Posterior vena cava (tissue), 2 donors: ENCODE results near the gene CELF5. TPM values are rescaled to one million over a fixed set of nuclear protein-coding genes. Genes with fewer than 3 reads are reported as not detected.

ENCODE experiments used
- DNase-seq: peaks from one replicate; pipeline ENCODE4 v3.0.0-alpha.2; 2020; ENCODE audit warnings: low spot score
- intact Hi-C, 2 donors: fragments of 100-400 bp; cut with DNase I; formaldehyde crosslinking; loops; one replicate each; pipeline versions ENCODE4 v1.14.1 to v1.14.2; 2022 to 2023
- total RNA-seq, 2 donors: library from RNA; stranded (reverse); fragmentation: NEBNext Ultra II Directional; extraction: Animal tissue kit (Norgen Biotek cat#: 25700); gene quantifications; one replicate each; pipeline ENCODE4 v1.2.1, GENCODE V29; 2021
- donor health status: DM: yes; HTN: yes; CAD: no.
- donor health status: DM: yes; HTN: yes; CAD: no.

Gene CELF5
- total RNA-seq, 2 donors from 2014 or later, result not detected

DNA sequence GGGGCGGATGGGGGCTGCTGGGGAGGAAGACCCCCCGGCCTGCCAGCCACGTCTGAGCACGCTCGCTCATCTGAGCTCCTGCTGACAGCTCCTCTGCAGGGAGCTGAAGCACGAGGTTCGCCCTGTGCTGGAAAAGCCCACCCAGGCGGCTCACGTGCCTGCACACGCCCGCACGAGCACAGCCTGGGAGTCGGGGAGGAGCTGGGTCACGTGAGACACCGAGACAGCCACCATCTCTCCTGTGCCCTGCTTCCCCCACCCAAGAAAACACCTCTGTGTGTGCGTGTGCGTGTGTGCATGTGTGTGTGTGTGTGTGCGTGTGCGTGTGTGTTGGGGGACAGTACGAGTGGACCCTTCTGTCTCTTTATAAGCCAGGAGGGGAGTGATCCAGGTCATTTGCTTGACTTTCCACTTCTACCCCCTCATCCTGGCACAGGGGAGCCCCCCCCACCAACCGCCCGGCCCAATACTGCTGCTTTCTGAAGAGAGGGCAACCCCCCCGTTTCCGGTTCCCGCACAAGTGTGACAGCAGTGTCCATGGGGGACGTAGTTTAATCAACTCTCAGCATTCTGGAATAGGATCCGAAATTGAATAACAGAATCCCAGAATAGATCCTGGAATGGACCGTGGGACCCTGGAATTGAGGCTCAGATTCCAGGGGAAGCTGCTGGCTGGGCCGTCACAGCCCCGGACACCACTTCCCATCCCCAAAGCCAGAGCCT, 42.5 kb downstream of the CELF5 start:
- intact Hi-C loops, result no loop called here
- DNase-seq, result no peak

DNA sequence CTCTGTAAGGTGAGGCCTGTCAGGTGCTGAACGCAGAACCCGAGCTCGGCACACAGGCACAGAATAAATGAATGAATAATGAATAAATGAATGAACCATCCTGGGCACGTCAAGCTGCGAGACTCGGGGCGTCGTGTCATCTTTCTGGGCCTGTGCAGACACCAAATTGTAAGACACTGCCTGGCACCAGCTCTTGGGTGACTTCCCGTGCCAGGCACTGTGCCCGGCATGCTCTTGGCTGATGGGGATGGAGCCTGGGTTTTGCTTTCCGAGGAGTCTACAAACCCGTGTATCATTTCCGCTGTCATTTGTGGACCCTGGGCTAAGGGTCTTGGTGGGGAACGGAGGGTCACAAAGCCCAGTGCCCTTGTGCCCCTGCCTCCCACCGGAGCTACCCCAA, 43.9 kb downstream of the CELF5 start:
- DNase-seq, result no peak
- intact Hi-C loops, result no loop called here

GRCh38 chr19:3268763-3269162, 44.3 kb downstream of the CELF5 start:
- DNase-seq, result no peak
- intact Hi-C loops, result loop anchor here in 1 of 2 donors (1.0 kb wide), 1 partner anchor 30 kb away; no protein-coding TSS in a partner anchor

GRCh38 chr19:3269916-3270671, 45.6 kb downstream of the CELF5 start:
- no peak for DNase-seq
- intact Hi-C loops, result loop anchor here in 1 of 2 donors (1.0 kb wide), 1 partner anchor 28 kb away; no protein-coding TSS in a partner anchor

- intact Hi-C loops, result no loop called here
- no peak for DNase-seq
These were observed 46.4 kb downstream of the CELF5 start for GRCh38 chr19:3270902-3271301.

DNA sequence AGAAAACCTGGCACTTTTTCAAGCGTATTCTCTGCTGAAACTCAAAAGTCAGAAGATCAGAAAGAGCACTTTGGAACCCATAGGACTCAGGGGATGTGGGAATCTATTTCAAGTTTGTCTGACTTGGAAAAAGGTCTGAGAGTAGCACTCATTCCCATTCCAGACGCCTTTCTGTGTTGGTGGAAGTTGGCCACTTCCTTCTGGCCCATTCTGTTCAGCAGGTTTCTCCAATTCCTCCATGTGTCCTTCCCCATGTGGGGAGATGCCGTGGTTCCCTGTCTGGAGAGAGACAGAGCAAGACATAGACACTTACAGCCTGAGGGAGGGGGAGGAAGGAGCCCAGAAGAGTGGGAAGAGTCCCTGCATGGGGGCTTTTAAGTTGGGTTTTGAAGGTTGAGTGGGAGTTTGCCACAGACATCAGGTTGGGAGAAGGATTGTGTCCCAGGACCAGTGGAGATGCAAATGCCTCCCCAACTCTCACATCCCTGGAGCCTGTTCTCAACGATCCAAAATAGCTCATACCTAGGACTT, 48.0 kb downstream of the CELF5 start:
- intact Hi-C loops, result no loop called here
- no peak for DNase-seq

DNA sequence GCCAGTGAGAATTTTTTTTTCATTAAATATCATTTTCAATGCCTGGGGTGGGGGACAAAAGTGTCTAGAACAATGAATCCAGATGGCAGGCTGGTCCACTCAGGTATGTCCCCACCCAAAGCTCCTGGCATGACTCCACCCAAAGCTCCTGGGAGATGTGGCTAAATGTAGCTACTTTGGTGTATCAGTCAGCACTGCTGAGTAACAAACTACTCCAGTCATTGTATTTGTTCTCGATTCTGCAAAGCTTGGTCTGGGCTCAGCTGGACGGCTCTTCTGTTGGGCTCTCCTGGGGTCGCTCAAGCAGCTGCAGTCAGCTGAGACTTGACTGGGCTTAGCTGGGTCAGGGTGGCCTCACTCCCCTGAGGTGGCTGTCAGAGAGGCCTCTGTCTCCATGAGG, 48.5 kb downstream of the CELF5 start:
- no peak for DNase-seq
- intact Hi-C loops, result no loop called here

GRCh38 chr19:3274245-3274941, 49.9 kb downstream of the CELF5 start:
- intact Hi-C loops, result no loop called here
- no peak for DNase-seq

DNA sequence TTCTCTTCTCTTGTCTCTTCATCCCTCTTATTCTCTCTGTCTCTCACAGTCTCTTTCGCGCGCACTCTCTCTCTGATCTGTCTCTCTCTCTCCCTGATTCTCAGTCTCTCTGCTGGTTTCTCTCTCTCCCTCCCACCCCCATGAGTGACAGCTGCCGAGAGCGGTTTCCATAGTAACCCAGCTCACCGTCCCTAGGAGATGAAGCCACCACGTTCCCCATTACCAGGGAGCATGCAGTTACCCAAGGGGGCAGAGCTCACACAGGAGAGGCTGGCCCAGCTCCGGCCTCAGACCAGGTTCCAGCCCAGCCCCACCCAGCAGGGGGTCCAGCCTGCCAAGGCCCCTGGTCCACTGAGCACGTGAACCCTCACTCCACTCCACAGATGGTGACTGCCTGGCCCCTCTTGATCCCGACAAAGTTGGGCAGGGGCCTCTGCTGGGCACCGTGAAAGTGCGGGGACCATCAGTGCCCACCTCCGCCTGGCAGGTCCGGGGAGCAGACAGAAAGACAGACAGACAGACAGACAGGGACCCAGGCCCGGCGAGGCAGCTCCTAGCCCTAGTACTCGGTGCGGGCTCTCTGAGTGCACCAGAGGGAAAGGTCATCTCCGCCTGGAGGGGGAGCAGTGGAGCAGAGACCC, 50.6 kb downstream of the CELF5 start:
- intact Hi-C loops, result no loop called here
- no peak for DNase-seq

DNA sequence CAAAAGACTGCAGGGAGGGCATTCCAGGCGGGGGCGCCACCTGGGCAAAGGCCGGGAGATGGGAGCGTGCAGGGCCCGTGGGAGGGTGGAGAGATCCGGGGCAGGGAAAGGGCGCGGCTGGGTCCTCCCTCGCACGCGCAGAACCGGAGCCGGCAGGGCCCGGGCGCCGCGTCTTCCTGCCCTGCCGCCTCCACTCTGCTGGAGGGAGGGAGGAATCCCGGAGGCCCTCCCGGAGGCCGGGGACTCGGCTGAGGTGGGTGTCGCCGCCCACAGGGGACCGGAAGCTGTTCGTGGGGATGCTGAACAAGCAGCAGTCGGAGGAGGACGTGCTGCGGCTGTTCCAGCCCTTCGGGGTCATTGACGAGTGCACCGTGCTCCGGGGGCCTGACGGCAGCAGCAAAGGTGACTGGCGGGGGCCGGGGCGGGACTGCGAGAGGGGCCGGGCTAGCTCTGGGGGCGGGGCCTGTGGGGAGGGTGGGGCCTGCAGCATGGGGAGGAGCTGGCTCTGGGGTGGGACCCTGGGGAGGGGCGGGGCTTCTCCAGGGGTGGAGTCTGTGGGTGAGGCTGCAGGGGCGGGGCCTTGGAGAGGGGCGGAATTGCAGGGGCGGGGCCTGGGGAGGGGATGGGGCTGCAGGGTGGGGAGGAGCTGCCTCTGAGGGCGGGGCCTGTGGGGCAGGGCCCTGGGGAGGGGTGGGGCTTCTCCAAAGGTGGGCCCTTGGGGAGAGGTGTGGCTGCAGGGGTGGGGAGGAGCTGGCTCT, 51.3 kb downstream of the CELF5 start:
- DNase-seq, result peak; percentile 86
- intact Hi-C loops, result no loop called here

DNA sequence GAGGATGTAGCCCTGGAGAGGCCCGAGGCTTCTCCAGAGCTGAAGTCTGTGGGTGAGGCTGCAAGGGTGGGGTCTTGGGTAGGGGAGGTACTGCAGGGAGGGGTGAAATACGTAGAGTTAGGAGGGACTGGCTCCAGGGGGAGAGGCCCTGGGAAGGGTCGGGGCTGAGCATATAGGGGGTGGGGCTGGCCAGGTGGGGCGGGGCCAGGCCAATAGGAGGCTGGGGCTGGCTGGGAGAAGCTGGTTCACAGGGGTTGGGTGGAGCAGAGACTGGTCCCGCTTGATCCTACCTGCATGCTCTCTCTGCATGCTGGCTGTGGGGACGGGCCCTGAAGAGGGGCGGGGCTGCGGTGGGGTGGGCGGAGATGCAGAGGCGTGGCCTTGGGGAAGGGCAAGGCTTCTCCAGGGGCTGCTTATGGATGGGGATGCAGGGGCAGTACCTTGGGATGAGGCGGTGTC, 51.9 kb downstream of the CELF5 start:
- intact Hi-C loops, result no loop called here
- no peak for DNase-seq

GRCh38 chr19:3277649-3278048, 53.2 kb downstream of the CELF5 start:
- intact Hi-C loops, result no loop called here
- no peak for DNase-seq

DNA sequence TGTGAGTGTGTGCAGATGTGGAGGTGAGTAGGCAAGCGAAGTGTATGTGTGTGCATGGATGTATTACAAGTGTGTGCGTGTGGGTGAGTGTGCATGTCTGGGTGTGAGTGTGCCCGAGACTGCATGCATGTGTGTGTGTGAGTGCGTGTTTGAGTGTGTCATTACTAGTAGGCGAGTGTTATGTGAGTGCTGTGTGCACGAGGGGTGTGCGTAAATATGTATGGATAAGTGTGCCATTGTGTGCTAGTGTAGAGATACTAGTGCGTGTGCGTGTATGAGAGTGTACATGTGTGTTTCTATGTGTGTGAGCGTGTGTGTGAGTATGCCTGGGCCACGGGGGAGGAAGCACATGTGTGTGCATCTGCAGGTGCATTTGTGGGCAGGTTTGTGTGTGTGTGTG, 53.8 kb downstream of the CELF5 start:
- intact Hi-C loops, result no loop called here
- no peak for DNase-seq

DNA sequence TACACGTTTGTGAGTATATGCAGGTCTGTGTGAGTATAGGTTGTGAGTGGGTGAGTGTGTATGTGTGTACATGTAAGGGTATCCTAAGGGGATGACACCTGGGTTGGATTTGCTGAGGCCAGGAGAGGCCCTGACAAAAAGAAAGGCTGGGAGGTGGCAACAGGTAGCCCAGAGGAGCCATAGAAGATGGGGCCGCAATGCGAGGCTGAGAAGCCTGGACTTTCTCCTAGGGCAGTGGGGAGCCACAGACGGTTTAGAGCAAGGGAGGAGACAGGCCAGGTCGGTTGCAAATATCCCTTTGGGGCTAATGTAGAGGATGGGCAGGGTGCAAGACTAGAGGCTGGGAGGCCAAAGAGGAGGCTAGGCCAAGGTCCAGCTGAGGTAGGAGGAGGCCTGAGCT, 54.3 kb downstream of the CELF5 start:
- no peak for DNase-seq
- intact Hi-C loops, result no loop called here

- intact Hi-C loops, result no loop called here
- no peak for DNase-seq
These were observed 54.8 kb downstream of the CELF5 start for GRCh38 chr19:3279306-3279705.

- intact Hi-C loops, result no loop called here
- no peak for DNase-seq
These were observed 56.6 kb downstream of the CELF5 start for GRCh38 chr19:3281026-3281425.

- no peak for DNase-seq
- intact Hi-C loops, result no loop called here
These were observed 57.7 kb downstream of the CELF5 start for GRCh38 chr19:3282155-3282554.

GRCh38 chr19:3282564-3282963, 58.1 kb downstream of the CELF5 start:
- intact Hi-C loops, result no loop called here
- no peak for DNase-seq

- no peak for DNase-seq
- intact Hi-C loops, result no loop called here
These were observed 58.8 kb downstream of the CELF5 start for GRCh38 chr19:3283246-3283751.
